ENCODE results near the gene TNS1.

The TNS1 gene

DNA sequence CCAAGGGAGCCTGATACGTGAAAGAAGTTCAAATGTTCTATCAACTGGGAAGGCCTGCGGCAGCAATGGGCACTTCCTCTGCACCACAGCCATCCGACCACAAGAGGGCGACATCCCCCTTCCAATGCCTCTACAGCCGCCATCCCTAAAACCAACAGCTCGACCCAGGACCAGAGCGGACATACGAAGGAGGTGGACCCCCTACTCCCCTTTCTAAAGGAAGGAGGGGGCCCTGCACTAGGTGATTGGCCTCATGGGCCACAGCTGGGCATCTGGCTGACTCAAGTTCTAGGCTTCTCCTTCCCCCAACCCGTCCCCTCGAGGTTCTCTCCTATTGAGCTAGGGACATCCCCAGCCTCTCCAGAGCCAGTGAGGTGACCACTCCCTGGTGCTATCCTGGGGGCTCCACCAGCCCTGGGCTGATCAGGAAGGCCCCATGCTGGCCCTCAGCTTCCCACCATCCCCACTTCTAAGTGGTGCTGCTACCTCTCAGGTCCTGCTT, 217.2 kb downstream of the TNS1 start:
- DNase-seq (ENCODE audit: low read depth, low spot score) = peak; percentile 84

DNA sequence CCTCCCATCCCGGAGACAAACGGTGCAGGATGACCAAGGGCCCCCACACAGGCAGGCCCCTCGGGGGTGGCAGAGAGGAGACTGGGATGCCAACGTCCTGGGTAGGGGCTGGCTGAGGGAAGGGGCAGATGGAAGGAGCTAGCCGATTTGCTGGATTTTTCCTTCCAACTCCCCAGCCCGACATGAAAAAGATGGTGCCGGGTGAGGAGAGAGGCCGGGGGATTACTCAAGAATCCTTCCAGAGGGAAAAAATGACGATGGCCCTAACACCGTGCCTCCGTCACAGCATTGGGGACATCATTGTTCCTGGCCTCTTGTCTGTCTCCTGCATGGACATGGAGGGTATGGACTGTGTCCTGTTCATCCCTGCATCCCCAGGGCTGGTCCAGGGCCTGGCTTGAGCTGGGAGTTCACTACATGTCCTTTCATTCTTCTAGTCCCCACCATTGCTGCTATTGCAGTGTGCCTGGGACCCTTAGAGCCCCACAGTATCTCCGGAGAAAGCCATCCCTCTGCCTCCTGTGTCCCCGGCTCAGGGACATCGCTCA, 217.7 kb downstream of the TNS1 start:
- DNase-seq (ENCODE audit: low read depth, low spot score) = no peak

DNA sequence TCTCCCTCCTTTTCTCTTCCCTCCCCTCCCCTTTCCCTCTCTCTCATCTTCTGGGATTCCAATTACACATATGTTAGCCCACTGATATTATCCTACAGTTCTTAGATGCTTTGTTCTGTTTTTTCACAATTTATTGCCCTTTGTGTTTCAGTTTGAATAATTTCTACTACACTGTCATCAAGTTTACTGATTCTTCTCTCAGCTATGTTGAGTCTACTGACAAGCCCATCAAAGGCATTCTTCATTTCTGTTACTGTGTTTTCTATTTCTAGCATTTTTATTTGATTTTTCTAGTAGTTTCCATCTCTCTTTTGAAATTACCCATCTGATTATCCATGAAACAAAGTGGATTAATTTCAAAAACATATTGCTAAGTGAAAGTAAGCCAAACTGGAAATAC, 219.6 kb downstream of the TNS1 start:
- DNase-seq (ENCODE audit: low read depth, low spot score) = no peak

DNA sequence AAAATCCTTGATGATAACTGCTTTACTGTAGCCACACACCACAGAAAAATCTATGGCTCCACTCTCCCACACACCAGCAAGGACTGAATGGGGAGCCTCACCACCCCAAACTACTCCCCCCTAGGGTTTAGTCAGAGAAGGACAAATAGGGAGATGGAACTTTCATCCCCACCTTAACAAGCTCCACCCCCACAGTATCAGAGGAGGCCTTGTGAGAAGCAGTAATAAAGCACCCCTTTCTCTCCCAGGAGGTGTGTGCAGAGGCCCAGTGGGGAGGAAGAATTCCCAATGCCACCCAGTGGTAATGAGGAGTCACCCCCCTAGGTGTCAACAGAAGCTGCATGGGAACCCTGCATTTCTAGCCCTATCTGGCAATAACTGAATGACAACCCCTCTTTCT, 224.9 kb downstream of the TNS1 start:
- no peak for DNase-seq (ENCODE audit: low read depth, low spot score)

DNA sequence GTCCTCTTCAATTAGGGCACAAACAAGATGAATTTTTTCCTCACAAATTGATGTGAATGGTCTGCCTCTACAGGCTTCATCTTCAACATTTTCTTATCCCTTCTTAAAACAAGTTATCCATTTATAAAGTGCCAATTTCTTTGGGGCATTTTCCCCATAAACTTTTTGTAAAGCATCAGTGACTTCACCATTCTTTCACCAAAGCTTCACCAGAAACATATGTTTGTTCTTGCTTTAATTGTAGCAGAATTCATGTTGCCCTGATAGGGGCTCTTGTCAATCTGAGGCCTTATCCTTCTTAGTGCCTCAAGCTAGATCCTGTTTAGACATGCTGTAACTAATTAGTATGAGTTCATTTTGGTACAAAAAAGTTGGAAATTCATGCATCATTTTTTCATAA, 226.2 kb downstream of the TNS1 start:
- DNase-seq (ENCODE audit: low read depth, low spot score) = no peak

DNA sequence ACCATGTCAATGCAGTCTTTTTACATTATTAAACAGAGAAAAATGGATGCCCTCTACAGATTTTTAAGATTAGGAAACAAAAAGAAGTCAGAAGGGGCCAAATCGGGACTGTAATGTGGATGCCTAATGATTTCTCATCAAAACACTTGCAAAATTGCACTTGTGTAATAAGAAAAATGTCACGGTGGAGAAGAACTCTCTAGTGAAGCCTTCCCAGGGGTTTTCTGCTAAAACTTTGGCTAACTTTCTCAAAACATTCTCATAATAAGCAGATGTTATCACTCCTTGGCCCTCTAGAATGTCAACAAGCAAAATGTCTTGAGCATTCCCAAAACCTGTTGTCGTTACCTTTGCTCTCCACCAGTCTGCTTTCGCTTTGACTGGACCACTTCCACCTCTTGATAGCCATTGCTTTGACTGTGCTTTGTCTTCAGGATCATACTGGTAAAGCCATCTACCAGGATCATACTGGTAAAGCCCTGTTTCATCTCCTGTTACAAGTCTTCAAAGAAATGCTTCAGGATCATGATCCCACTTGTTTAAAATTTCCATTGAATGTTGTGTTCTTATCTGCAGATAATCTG, 226.8 kb downstream of the TNS1 start:
- DNase-seq (ENCODE audit: low read depth, low spot score) = no peak

DNA sequence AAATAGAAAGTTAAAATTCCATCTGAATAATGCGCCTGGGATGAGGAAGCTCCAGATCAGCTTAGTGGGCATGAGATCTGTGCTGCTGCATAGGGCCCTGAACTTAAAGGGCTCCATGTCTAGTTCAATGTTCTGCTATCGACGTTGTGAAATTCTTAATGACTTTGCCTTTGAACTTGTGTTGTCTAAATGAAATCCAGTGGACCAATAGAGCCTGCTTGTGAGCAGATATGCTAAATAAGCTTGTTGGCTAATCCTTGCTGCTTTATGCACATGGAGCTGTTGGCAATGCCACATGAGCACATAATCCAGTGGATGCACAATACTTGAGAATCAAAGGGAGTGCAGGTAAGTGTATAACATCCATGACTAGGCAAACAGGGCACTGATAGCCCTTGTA, 228.6 kb downstream of the TNS1 start:
- no peak for DNase-seq (ENCODE audit: low read depth, low spot score)

DNA sequence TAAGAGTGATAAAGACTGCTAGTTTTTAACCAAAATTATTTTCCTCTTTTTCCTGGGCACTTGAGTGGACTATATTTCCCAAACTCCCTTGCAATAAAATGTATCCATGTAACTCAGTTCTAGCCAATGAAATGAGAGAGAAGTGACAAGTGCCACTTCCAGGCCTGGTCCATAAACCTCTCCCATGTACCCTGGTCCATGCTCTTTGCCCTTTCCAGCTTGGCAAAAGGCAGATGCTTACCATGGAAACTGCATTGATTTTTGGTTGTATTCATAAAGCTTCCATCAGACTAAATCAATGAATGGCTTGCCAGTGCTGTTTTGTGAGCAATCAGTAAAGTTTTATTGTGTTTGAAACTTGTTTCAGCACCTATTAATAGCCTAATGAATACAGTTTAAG, 229.3 kb downstream of the TNS1 start:
- no peak for DNase-seq (ENCODE audit: low read depth, low spot score)

DNA sequence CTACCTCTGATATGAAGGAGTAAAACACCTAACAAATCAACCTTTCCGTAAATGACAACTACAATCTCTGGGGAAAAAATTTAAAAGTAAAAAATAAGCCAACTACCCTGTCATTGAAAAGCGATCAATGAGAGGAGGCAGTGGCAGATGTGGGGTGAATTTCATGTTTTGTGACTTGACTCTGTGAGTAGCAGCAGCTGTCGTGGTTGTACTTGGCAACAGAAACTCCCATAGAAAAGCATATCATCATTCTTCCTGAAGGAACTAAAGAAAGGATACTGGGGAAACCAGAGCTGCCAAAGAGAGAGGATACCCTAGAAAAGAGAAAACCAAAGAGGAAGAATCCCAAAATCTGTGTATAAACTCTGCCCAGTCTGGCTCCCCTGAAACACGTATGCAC, 236.4 kb downstream of the TNS1 start:
- no peak for DNase-seq (ENCODE audit: low read depth, low spot score)

DNA sequence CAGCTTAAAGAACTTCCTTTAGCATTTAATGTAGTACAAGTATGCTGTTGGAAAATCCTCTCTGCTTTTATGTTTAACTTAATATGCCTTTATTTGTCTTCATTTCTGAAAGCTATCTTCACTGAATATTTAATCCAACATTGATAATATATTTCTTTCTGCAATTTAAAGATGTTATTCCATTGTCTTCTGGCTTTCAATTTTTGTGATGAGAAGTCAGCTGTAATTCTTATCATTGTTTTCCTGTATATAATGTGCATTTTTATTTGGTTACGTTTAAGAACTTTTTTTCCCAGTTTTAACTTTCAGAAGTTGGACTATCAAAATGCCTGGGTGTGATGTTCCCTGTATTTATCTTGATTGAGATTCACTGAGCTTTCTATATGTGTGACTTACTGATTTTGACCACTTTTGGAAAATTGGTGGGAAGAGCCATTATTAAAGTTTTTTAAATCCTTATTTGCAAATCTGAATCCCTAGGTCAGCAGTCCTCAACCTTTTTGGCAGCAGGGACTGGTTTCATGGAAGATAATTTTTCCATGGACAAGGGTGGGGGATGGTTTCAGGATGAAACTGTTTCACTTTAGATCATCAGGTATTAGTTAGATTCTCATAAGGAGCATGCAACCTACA, 241.0 kb downstream of the TNS1 start:
- no peak for DNase-seq (ENCODE audit: low read depth, low spot score)

DNA sequence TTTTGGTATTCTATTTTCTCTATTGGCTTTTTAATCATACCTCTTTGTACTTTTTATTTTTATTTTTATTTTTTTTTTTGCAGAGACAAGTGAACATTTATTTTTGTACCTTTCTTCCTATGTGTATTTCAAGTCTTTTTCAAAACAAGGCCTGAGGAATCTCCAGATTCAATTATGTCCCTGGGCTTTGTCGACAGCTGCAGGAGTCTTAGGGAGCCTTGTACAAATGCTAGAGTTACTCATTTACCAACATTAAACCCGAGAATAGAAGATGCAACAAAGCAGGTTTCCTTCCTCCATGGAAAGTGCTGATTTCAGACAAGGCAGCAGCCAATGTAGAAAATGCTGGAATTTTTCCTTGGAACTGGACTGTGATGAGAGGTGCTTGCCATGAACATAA, 242.8 kb downstream of the TNS1 start:
- DNase-seq (ENCODE audit: low read depth, low spot score) = no peak

DNA sequence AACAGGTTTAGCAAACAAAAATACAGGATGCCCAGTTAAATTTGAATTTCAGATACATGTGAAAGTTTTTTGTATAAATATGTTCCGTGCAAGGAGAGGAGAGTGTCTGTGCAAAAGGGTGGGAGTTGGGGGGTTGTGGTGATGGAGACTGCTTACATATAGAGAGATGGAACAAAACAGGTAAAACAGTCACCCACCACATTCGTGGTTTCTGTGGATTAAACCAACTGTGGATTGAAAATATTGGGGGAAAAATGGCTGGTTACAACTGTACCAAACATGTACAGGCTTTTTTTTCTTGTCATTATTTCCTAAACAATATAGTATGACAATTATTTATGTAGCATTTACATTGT, 245.7 kb downstream of the TNS1 start:
- no peak for DNase-seq (ENCODE audit: low read depth, low spot score)

DNA sequence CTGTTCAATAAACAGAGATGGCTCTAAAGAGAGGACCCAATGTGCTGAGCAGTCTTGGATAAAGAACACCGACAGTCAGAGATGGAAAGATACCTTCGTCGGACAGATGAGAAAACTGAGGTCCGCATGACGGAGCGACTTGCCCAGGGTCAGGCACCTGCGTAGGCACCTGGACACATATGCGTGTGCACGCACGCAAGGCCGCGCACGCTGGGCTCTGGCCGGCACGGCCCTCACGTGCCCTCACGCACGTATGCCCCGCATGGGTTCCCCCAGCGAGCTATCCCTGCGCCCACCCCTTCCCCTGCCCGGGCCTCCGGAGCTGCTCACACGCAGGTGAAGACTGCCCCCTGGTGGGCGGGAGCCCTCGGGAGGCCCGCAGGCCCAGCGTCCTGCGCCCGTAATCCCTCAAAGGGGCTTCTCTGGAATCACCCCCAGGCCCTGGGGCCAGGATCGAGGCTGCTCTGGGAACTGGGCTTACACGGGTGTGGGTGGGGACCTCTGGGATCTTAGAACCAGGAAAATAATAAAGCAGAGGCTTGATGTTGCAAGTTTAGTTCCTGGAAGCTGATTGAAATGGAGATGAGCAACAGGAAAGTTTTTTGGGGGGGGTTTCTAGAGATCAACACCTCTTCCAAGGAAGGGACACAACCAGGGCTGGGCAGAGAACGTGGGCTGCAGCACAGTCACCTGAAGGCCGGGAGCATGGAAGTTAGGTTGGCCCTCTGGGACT, 246.3 kb downstream of the TNS1 start:
- peak; percentile 84 for DNase-seq (ENCODE audit: low read depth, low spot score)

DNA sequence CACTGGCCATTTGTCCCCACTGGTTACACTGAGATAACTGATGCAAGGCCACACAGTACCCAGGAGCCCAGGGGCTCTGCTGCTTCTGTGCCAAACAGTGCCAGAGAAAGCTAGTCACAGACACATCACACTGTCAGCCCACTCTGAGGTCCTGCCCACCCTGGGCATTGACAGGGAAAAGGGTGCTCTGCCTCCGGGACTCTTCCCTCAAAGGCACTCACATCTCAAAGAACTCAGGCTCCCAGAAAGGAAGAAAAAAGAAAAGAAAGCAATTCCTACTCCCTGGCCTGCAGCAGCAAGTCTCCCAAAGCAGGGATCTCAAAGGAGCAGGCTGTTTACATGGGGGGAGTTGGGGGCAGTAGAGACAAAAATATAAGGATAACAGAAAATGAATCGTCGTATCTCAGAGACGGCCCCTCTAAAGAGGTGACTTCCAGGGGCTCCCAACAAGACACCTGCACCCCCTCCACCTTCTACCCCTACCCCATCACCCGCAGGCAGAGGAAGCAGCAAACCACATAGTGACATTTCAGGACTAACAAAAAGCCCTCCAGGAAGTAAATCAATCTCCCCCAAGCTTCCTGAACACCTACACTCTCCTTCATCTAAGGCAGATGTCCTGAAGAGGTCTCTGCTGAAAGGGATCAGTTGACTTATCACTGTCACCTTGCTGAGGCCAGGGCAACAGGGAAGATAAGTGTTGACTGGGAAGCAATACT, 247.6 kb downstream of the TNS1 start:
- no peak for DNase-seq (ENCODE audit: low read depth, low spot score)

DNA sequence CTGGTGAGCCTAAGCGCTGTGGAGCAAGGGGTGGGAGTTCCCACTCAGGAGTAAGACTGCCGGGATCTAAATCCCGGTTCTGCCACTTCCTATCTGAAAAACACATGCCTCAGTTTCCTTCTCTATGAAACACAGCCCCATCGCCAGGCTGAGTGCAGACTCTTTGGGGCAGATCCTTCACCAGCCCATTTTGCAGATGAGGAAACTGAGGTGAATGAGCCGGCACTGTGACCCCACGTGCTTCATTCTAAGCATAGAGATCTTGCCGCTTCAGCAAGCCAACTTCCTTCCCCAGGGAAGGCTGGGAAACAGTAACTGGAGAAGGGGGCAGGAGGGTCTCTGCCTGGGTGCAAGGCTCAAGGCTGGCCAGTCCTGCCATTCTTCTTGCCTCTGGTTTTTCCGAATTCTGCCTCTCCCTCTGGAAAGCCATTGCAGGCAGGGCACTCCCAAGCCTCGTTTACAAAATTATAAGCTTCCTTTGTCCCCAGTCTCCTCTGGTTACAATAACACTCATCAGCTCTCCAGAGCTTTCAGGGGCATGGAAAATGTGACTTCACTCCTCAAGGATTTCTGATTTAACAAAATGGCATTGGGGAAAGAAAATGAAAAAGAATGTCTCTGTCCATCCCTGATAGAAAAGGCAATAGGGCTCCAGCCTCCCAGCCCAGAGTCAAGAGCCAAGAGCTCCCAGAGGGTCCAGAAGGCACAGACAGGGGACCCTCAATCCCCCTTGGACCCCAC, 249.2 kb downstream of the TNS1 start:
- peak; percentile 69 for DNase-seq (ENCODE audit: low read depth, low spot score)

DNA sequence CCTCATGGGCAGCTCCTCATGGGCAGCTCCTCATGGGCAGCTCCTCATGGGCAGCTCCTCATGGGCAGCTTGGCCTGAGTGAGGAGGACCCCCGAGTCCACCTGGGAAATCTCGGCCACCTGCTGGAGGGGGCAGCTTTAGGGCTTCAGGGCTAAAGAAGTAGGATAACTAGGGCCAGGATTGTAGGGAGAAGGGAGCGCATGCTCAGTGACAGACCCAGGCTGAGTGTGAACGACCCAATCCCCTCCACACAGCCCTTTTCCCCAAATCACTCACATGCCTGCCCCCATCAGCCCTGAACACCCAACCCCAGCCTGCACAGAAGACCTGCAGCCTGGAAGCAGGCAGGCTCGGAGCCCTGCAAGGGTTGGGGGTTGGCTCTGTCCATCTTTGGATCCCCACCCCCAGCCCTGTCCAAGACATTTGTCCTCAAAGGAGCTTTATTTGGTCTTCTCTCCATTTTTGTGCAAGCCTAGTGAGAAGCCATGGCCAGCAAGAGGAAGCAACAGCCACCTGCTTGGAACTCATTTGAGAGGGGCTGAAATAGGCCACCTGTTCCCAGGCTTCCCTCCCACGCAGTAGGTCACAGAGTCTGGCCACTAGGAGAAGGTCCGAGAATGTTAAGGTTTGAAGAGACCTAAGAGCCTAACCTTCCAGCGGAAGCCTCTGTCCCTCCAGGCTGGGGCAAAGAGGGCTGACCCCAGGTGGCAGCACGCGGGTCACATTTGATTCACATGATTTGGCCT, 249.9 kb downstream of the TNS1 start:
- DNase-seq (ENCODE audit: low read depth, low spot score) = no peak

DNA sequence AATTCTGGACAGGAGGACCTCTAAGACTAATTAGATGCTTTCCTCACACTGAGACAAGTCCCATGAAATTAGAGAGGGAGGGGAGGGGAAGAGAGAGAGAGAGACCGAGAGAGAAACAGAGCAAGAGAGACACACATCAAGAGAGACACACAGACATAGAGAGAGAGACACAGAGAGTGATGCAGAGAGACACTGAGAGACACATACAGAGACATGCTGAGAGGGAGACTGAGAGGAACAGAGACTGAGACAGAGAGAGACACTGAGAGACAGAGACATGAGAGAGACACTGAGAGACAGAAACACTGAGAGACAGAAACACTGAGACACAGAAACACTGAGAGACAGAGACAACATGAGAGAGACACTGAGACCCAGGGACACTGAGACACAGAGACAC, 250.8 kb downstream of the TNS1 start:
- no peak for DNase-seq (ENCODE audit: low read depth, low spot score)

DNA sequence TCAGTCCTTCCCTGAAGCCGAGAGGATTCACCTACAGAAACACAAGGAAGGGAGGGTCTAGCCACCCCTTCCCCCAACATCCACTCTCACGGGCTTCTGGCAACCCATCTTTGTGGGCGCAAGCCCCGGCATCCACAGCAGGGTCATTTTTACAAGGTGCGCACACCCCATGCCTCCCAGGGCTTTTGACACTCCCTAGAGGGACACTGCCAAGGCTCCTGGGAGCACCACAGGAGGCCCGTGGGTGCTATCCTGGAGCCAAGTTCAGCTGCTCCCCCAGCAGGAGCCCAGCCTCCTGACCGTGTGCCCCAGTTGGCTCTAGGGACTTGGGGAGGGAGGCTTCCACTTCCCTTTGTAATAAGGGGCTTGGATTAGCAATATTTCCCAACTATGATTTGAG, 251.6 kb downstream of the TNS1 start:
- no peak for DNase-seq (ENCODE audit: low read depth, low spot score)
